Spleen (tissue), 11 donors: ENCODE measurements around the gene RGS17. TPM values are rescaled to one million over a fixed set of nuclear protein-coding genes. Genes with fewer than 3 reads are reported as not detected.
"Not testable (repeated sequence)": the region's sequence is repeated elsewhere in the genome, so short reads cannot be mapped to it uniquely, and the experiment has no call there.

ENCODE experiments used
- DNase-seq: peaks from one replicate; pipeline ENCODE4 v3.0.0-alpha.2; 2020
- H3K27ac ChIP-seq, 8 donors: fragments of 200-600 bp; sonication (generic) in 7 of 8; 1 replicate in 4 of 8; 2 replicates in 4 of 8; pipeline versions ENCODE4 v1.5.0 to v1.8.0; 2016 to 2021; ENCODE audit warnings: inconsistent platforms in 4 of 8, mild to moderate bottlenecking in 4 of 8, moderate library complexity in 1 of 8
- H3K27me3 ChIP-seq, 7 donors: fragments of 200-600 bp; sonication (generic) in 6 of 7; replicated peaks in 1 of 7; 1 replicate in 4 of 7; 2 replicates in 3 of 7; pipeline versions ENCODE4 v1.5.0 to v1.8.0; 2016 to 2021; ENCODE audit warnings: inconsistent platforms in 3 of 7, mild to moderate bottlenecking in 1 of 7
- H3K36me3 ChIP-seq, 6 donors: fragments of 200-600 bp; sonication (generic) in 5 of 6; 1 replicate in 4 of 6; 2 replicates in 2 of 6; pipeline versions ENCODE4 v1.5.0 to v1.8.0; 2016 to 2021; ENCODE audit warnings: inconsistent platforms in 2 of 6
- H3K4me1 ChIP-seq, 6 donors: fragments of 200-600 bp; sonication (generic) in 5 of 6; 1 replicate in 3 of 6; 2 replicates in 3 of 6; pipeline versions ENCODE4 v1.5.0 to v1.8.0; 2016 to 2021; ENCODE audit warnings: inconsistent platforms in 3 of 6
- H3K4me3 ChIP-seq, 8 donors: fragments of 200-600 bp; sonication (generic) in 7 of 8; 1 replicate in 4 of 8; 2 replicates in 4 of 8; pipeline versions ENCODE4 v1.5.0 to v1.8.0; 2016 to 2021; ENCODE audit warnings: inconsistent platforms in 4 of 8, mild to moderate bottlenecking in 4 of 8, moderate library complexity in 2 of 8
- H3K9me3 ChIP-seq, 8 donors: fragments of 200-600 bp; sonication (generic) in 7 of 8; 1 replicate in 4 of 8; 2 replicates in 4 of 8; pipeline versions ENCODE4 v1.5.0 to v1.8.0; 2016 to 2021; ENCODE audit warnings: inconsistent platforms in 4 of 8
- POLR2A ChIP-seq, 3 donors: fragments of 450-650 bp; IDR thresholded peaks; one replicate each; pipeline ENCODE4 v1.5.1; 2017; ENCODE audit warnings: antibody characterized with exemption in 3 of 3, mild to moderate bottlenecking in 1 of 3
- POLR2AphosphoS5 ChIP-seq, 3 donors: sonication (generic); formaldehyde crosslinking; IDR thresholded peaks; one replicate each; pipeline ENCODE4 v1.5.1; 2017; ENCODE audit warnings: antibody characterized with exemption in 3 of 3
- WGBS, 5 donors: extraction: QIAGEN DNeasy Blood & Tissue Kit in 3 of 5; methylation state at CpG; one replicate each; pipeline versions ENCODE4 v1.1.5 to v1.1.7; 2013 to 2018; 5-methylcytosine and 5-hydroxymethylcytosine counted together
- intact Hi-C: fragments of 100-400 bp; cut with DNase I; formaldehyde crosslinking; loops from one replicate; pipeline ENCODE4 v1.15.0; 2023; ENCODE audit warnings: low total_unique reads
- polyA plus RNA-seq, 3 donors: library from polyadenylated mRNA; stranded (reverse); fragments of 200-250 nt; gene quantifications; one replicate each; pipeline ENCODE4 v1.2.1, GENCODE V29; 2013
- total RNA-seq, 7 donors: library from RNA; depleted of rRNA in 3 of 7; stranded (reverse); fragments of >200 nt in 3 of 7; fragmentation: NEBNext Ultra II Directional in 4 of 7; extraction: Animal tissue kit (Norgen Biotek cat#: 25700) in 4 of 7; gene quantifications; one replicate each; pipeline versions ENCODE4 v1.1.0 to v1.2.1, GENCODE V29; 2016 to 2021
- TF ChIP-seq, protein P1 (sequence below), 11 experiments: fragments of 200-600 bp in 7 of 11; fragments of 450-650 bp in 4 of 11; sonication (generic) in 4 of 11; IDR thresholded peaks in 8 of 11; conservative IDR thresholded peaks in 3 of 11; 1 replicate in 7 of 11; 2 replicates in 4 of 11; pipeline versions ENCODE4 v1.4.0 to v1.8.0; 2016 to 2021; ENCODE audit warnings: antibody characterized with exemption in 11 of 11, inconsistent platforms in 4 of 11, mild to moderate bottlenecking in 1 of 11
- donor health status: healthy with polysubstance abuse.
- donor health status: DM: no; HTN: no; CAD: no; lungs with moderate emphysema.
- donor health status: DM: no; HTN: no; CAD: no.
- donor health status: Bipolar disorder and iron deficiency.
- donor health status: healthy.
- donor health status: DM: no; HTN: no; CAD: no.
- donor health status: DM: yes; HTN: yes; CAD: no.

The RGS17 gene
- total and polyA plus RNA-seq, 10 donors = 0.03 to 0.33 (median 0.07) TPM; not detected in 5

GRCh38 chr6:153135681-153136080 is 4.6 kb upstream of the RGS17 start:
- Histone ChIP-seq H3K9me3 (peaks cover 0 to 7% (median 0%) of the 10 kb centered on the region in 8 donors), H3K4me3 (no peak overlapping the region), H3K36me3 (no peaks in the 10 kb centered on the region), H3K27ac (no peak overlapping the region), H3K4me1 (peaks cover 1 to 10% (median 9%) of the 10 kb centered on the region in 6 donors), H3K27me3 (peaks cover 0 to 24% (median 5%) of the 10 kb centered on the region in 7 donors)
- no peak for TF ChIP-seq POLR2AphosphoS5 (IDR thresholded peaks at IDR 0.05)
- TF ChIP-seq POLR2A (IDR thresholded peaks at IDR 0.05) = no peak
- TF ChIP-seq, protein P1, sequence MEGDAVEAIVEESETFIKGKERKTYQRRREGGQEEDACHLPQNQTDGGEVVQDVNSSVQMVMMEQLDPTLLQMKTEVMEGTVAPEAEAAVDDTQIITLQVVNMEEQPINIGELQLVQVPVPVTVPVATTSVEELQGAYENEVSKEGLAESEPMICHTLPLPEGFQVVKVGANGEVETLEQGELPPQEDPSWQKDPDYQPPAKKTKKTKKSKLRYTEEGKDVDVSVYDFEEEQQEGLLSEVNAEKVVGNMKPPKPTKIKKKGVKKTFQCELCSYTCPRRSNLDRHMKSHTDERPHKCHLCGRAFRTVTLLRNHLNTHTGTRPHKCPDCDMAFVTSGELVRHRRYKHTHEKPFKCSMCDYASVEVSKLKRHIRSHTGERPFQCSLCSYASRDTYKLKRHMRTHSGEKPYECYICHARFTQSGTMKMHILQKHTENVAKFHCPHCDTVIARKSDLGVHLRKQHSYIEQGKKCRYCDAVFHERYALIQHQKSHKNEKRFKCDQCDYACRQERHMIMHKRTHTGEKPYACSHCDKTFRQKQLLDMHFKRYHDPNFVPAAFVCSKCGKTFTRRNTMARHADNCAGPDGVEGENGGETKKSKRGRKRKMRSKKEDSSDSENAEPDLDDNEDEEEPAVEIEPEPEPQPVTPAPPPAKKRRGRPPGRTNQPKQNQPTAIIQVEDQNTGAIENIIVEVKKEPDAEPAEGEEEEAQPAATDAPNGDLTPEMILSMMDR (IDR thresholded peaks at IDR 0.05 in 8 of 11, conservative IDR thresholded peaks at IDR 0.05 in 3 of 11) = no peak
- intact Hi-C loops = no loop called here
- DNase-seq = no peak
- 31 to 70% (median 52%) methylated on average over 2 of the region's 2 CpGs for WGBS, 5 donors

- H3K27ac ChIP-seq, H3K36me3 ChIP-seq, H3K9me3 ChIP-seq, H3K4me3 ChIP-seq, intact Hi-C loops, DNase-seq: not testable (repeated sequence)
- 95 to 100% (median 99%) methylated on average over 6 to 30 of the region's 30 CpGs for WGBS, 5 donors
- peaks cover 0 to 44% (median 23%) of the 10 kb centered on the region in 7 donors for H3K27me3 ChIP-seq
- peaks cover 9 to 25% (median 23%) of the 10 kb centered on the region in 6 donors for H3K4me1 ChIP-seq
Observed at GRCh38 chr6:153133667-153134066, 2.6 kb upstream of the RGS17 start.

- H3K4me3 ChIP-seq = peak overlapping the region; percentile 45 to 76 (median 54)
- no peak overlapping the region for H3K27ac ChIP-seq
- WGBS, 5 donors = 1 to 10% (median 1%) methylated on average over 12 to 54 of the region's 54 CpGs
- no peaks in the 10 kb centered on the region for H3K36me3 ChIP-seq
- intact Hi-C loops = no loop called here
- peaks cover 0 to 7% (median 0%) of the 10 kb centered on the region in 8 donors for H3K9me3 ChIP-seq
- H3K4me1 ChIP-seq = peaks cover 9 to 25% (median 23%) of the 10 kb centered on the region in 6 donors
- peaks cover 0 to 73% (median 49%) of the 10 kb centered on the region in 7 donors for H3K27me3 ChIP-seq
- TF ChIP-seq, protein P1 (IDR thresholded peaks at IDR 0.05 in 8 of 11, conservative IDR thresholded peaks at IDR 0.05 in 3 of 11) = no peak
- no peak for TF ChIP-seq POLR2A (IDR thresholded peaks at IDR 0.05)
- no peak for TF ChIP-seq POLR2AphosphoS5 (IDR thresholded peaks at IDR 0.05)
- DNase-seq = peak; percentile 73
Observed at GRCh38 chr6:153130515-153131036, 506 bp downstream of the RGS17 start.

- Histone ChIP-seq H3K27ac (no peak overlapping the region), H3K4me3 (peak overlapping the region; percentile 9 to 76 (median 54)), H3K4me1 (peaks cover 9 to 25% (median 23%) of the 10 kb centered on the region in 6 donors), H3K27me3 (peaks cover 0 to 78% (median 49%) of the 10 kb centered on the region in 7 donors), H3K36me3 (no peaks in the 10 kb centered on the region), H3K9me3 (peaks cover 0 to 7% (median 0%) of the 10 kb centered on the region in 8 donors)
- DNase-seq = peak; percentile 72
- no peak for TF ChIP-seq POLR2AphosphoS5 (IDR thresholded peaks at IDR 0.05)
- TF ChIP-seq, protein P1 (IDR thresholded peaks at IDR 0.05 in 8 of 11, conservative IDR thresholded peaks at IDR 0.05 in 3 of 11) = no peak
- TF ChIP-seq POLR2A (IDR thresholded peaks at IDR 0.05) = no peak
- 1 to 3% (median 3%) methylated on average over 50 to 53 of the region's 53 CpGs for WGBS, 5 donors
- intact Hi-C loops = no loop called here
Observed at GRCh38 chr6:153129873-153130514, 1.1 kb downstream of the RGS17 start.
